DND-41 (cell line): Measurements from ENCODE around the gene MCUB.
"Not testable (repeated sequence)": the region's sequence is repeated elsewhere in the genome, so short reads cannot be mapped to it uniquely, and the experiment has no call there.

Experiments used
- ATAC-seq: fragments of 200-7000 bp; cut with Tn5 transposase; 3 replicates; pipeline ENCODE4 v1.9.1; 2021; ENCODE audit warnings: low read depth; ENCODE audit not compliant: insufficient read depth
- DNase-seq: peaks from one replicate; pipeline ENCODE4 v3.0.0-alpha.2; 2020
- H2AFZ ChIP-seq: 2 replicates; pipeline ENCODE4 v1.6.0; 2012; ENCODE audit warnings: low read depth, low read length
- H3K27ac ChIP-seq: 2 replicates; pipeline ENCODE4 v1.5.1; 2012; ENCODE audit warnings: low read length, inconsistent platforms
- H3K27me3 ChIP-seq: fragments of 200-600 bp; sonication (generic); 2 replicates; pipeline ENCODE4 v1.6.0; 2012; ENCODE audit warnings: low read length, mild to moderate bottlenecking, inconsistent platforms; ENCODE audit not compliant: insufficient read depth, poor library complexity
- H3K36me3 ChIP-seq: 2 replicates; pipeline ENCODE4 v1.5.1; 2012; ENCODE audit warnings: low read length, inconsistent platforms; ENCODE audit not compliant: insufficient read depth
- H3K4me1 ChIP-seq: 2 replicates; pipeline ENCODE4 v1.5.1; 2012; ENCODE audit warnings: mild to moderate bottlenecking, low read length; ENCODE audit not compliant: insufficient read depth
- H3K4me2 ChIP-seq: 2 replicates; pipeline ENCODE4 v1.6.0; 2012; ENCODE audit warnings: mild to moderate bottlenecking, moderate library complexity, low read length, inconsistent platforms; ENCODE audit not compliant: insufficient read depth
- H3K4me3 ChIP-seq, 2 experiments: fragments of 200-600 bp in 1 of 2; shearing (Covaris generic) in 1 of 2; 2 replicates each; pipeline ENCODE4 v1.5.1; 2012 to 2016; ENCODE audit warnings: inconsistent platforms in 2 of 2, low read length in 2 of 2, mild to moderate bottlenecking in 2 of 2, low read depth in 1 of 2, moderate library complexity in 1 of 2
- H3K79me2 ChIP-seq: 2 replicates; pipeline ENCODE4 v1.6.0; 2012; ENCODE audit warnings: low read length, inconsistent platforms; ENCODE audit not compliant: insufficient read depth
- H3K9ac ChIP-seq: 2 replicates; pipeline ENCODE4 v1.6.0; 2012; ENCODE audit warnings: low read depth, mild to moderate bottlenecking, inconsistent platforms, low read length, moderate library complexity
- H3K9me3 ChIP-seq: 2 replicates; pipeline ENCODE4 v1.5.1; 2012; ENCODE audit warnings: low read length, moderate library complexity, mild to moderate bottlenecking, inconsistent platforms; ENCODE audit not compliant: insufficient read depth, severe bottlenecking
- H4K20me1 ChIP-seq: 2 replicates; pipeline ENCODE4 v1.6.0; 2012; ENCODE audit warnings: low read length; ENCODE audit not compliant: insufficient read depth
- CTCF ChIP-seq: IDR thresholded peaks from 2 replicates; pipeline ENCODE4 v1.5.1; 2012; ENCODE audit warnings: borderline replicate concordance, low read length, moderate library complexity, mild to moderate bottlenecking; ENCODE audit not compliant: poor library complexity, severe bottlenecking; ENCODE audit errors: extremely low read depth
- EZH2 ChIP-seq: IDR thresholded peaks from 3 replicates; pipeline ENCODE4 v1.6.1; 2012; ENCODE audit warnings: borderline replicate concordance, low read depth, mild to moderate bottlenecking, moderate library complexity, low read length, inconsistent platforms; ENCODE audit not compliant: severe bottlenecking

Gene MCUB

GRCh38 chr4:109675843-109676242, 115.8 kb downstream of the MCUB start:
- ATAC-seq (no peak), DNase-seq (no peak)
- no peak overlapping the region for H3K9ac ChIP-seq
- H2AFZ ChIP-seq: no peak overlapping the region
- H3K36me3 ChIP-seq: peaks cover 34% of the 10 kb centered on the region
- no peak overlapping the region for H3K4me3 ChIP-seq
- no peaks in the 10 kb centered on the region for H3K27me3 ChIP-seq
- TF ChIP-seq CTCF: no peak
- TF ChIP-seq EZH2: no peak
- H3K9me3 ChIP-seq: peaks cover 14% of the 10 kb centered on the region
- H3K79me2 ChIP-seq: no peaks in the 10 kb centered on the region
- H3K4me1 ChIP-seq: no peaks in the 10 kb centered on the region
- H3K4me2 ChIP-seq: no peak overlapping the region
- no peak overlapping the region for H3K27ac ChIP-seq
- no peaks in the 10 kb centered on the region for H4K20me1 ChIP-seq

- no peak for DNase-seq
- H4K20me1 ChIP-seq: no peaks in the 10 kb centered on the region
These were observed 116.8 kb downstream of the MCUB start for GRCh38 chr4:109676886-109677285.

GRCh38 chr4:109678472-109678871, 118.4 kb downstream of the MCUB start:
- not testable (repeated sequence) for H3K4me1 ChIP-seq, H3K27me3 ChIP-seq, H3K79me2 ChIP-seq, H4K20me1 ChIP-seq, H3K4me3 ChIP-seq, H3K27ac ChIP-seq, H3K9me3 ChIP-seq, H3K4me2 ChIP-seq, H2AFZ ChIP-seq, ATAC-seq, H3K9ac ChIP-seq, DNase-seq
- H3K36me3 ChIP-seq: peaks cover 36% of the 10 kb centered on the region

More at GRCh38 chr4:109676886-109677285, 116.8 kb downstream of the MCUB start:
- H3K36me3 ChIP-seq: peaks cover 37% of the 10 kb centered on the region
- no peaks in the 10 kb centered on the region for H3K79me2 ChIP-seq
- no peaks in the 10 kb centered on the region for H3K4me1 ChIP-seq
- no peaks in the 10 kb centered on the region for H3K27me3 ChIP-seq
- TF ChIP-seq EZH2: no peak
- no peak for TF ChIP-seq CTCF
- H3K9ac ChIP-seq: no peak overlapping the region
- H3K27ac ChIP-seq: no peak overlapping the region
- H3K4me2 ChIP-seq: no peak overlapping the region
- no peak overlapping the region for H3K4me3 ChIP-seq
- no peak overlapping the region for H2AFZ ChIP-seq
- ATAC-seq: no peak
- H3K9me3 ChIP-seq: peaks cover 9% of the 10 kb centered on the region

GRCh38 chr4:109678925-109679324, 118.9 kb downstream of the MCUB start:
- H3K36me3 ChIP-seq: peaks cover 36% of the 10 kb centered on the region
- not testable (repeated sequence) for H3K9me3 ChIP-seq, ATAC-seq, H3K79me2 ChIP-seq, H3K27me3 ChIP-seq, H3K4me2 ChIP-seq, H4K20me1 ChIP-seq, DNase-seq, H3K4me3 ChIP-seq, H2AFZ ChIP-seq, H3K4me1 ChIP-seq, H3K27ac ChIP-seq, H3K9ac ChIP-seq
